Stimulated activated CD4-positive, alpha-beta T cell treated with anti-CD3 and anti-CD28 coated beads, Interleukin-15, amount 100 ng/mL, for 48 hours (primary cell): ENCODE data around the gene ZAP70.
"Not testable (repeated sequence)": the region's sequence is repeated elsewhere in the genome, so short reads cannot be mapped to it uniquely, and the experiment has no call there.

Source experiments
- DNase-seq, 2 donors: peaks; one replicate each; pipeline ENCODE4 v3.0.0-alpha.2; 2020; ENCODE audit warnings: low read depth in 2 of 2

ZAP70 gene

DNA sequence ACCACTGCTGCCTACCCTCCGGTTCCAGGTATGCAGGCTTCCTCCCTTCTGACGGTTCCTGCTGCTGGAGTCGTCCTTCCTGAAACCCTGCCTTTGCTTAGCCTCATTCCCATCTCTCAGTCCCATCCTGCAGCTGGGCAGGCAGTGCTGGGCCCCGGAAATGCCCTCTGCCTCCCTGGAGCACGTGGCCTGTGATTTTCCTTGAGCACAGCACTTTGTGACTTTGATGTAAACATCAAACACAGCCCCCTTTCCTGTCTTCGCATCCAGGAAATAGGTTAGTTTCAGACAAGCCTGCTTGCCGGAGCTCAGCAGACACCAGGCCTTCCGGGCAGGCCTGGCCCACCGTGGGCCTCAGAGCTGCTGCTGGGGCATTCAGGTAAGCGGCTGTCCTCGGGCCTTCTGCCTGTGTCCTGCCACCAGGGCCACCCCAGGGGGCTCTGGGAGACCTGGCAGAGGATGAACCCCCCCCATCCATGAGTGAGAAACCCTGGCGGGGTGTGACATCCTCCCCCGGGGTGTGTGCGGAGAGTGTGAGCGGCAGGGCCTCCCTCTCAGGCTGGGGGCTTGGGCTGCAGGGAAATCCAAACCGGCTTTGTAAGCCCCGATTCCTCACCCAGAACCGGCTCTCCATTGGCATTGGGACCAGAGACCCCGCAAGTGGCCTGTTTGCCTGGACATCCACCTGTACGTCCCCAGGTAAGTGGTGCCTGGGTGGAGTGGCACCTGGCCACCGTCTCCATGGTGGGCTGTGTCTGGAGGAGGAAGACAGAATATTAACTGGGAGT lies at the start of gene ZAP70:
Gene ZAP70 (plus strand): TSS at position 281 of the 788 bp plus-strand sequence. CDS start 10,461 bp downstream, outside the sequence.
- DNase-seq, result peak in 1 of 2 donors; percentile 41

DNA sequence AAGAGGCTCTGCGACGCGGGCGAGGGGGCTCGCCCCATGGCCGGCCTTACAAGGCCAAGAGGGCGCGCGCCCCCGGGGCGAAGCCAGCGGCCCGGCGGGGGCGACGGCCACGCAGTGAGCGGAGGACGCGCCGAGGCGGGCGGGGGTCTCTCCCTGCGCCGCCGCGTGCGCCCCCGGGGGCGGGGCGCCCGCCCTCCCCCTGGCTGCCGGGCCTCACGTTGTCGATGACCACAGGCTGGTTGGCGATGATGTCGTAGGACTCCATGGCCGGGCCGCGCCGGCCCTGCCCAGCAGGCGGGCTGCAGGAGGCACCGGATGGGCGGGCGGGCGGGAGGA lies 49.8 kb upstream of the ZAP70 start:
- no peak for DNase-seq

DNA sequence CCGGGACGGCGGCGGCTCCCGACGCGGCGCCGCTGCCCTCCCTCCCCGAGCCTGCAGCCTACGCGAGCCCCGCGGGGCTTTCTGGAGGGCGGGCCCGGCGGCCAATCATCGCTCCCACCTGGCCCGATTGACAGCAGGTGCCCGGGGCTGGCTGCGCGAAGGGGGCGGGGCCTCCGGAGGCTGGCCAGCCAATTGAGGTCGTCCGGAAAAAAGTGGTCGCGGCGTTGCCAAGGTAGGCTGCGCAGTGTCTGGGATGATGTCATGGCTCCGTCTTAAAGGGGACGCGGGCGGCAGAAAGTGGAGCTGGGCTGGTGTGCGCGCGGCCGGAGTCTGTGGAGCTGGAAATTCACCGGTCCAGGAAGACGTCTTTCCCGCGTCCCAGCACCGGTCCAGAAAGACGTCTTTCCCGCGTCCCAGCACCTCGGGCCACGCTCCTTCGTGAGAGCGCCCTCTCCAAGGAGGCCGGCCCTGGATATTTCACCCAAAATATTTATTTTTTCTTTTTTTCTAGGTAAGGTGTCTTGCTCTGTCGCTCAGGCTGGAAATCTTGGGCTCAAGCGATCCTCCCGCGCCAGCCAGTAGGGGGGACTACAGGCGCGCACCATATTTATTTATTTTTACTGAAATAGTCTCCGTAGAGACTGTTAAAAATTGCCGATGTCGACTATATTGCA lies 49.3 kb upstream of the ZAP70 start, which contains the start of gene ACTR1B:
Gene ACTR1B (minus strand): TSS at position 83 of the 674 bp plus-strand sequence. CDS start 154 bp downstream, outside the sequence.
- DNase-seq, result peak; percentile 95 to 98

DNA sequence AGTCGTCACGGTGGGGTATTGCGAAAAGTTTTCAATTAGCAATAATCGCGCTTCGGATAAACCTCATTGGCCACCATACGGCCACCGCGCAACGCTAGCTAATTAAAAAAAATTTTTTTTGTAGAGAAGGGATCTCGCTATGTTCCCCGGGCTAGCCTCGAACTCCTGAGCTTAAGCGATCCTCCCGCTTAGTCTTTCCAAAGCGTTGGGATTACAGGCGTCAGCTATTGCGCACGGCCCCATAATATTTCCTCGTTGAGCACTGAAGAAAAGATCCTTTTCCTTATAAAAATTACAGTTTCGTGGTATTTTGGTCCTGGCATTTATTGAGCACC lies 48.8 kb upstream of the ZAP70 start:
- DNase-seq, result no peak

DNA sequence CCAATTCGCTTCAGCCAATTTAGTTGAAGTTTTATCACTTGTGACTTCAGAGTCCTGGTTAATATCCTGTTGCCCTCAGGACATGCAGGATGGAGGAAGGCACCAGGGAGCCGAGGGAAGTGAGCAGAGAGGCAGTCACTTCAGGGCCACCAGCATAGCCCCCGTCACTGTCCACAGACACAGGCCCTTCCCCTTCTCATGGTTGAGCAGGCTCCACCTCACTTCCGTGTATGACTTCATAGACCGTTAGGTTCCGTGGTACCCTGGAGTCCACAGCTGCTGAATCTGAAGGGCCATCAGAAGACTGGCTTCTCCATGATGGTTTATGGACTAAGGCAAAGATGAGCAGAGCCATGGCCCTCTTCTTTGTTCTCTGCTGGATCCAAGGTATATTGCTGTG lies 43.9 kb upstream of the ZAP70 start, which contains the start of gene C2orf92:
Gene C2orf92 (plus strand): TSS at position 266 of the 400 bp plus-strand sequence. CDS start 76 bp downstream, at position 342.
- DNase-seq, result no peak

DNA sequence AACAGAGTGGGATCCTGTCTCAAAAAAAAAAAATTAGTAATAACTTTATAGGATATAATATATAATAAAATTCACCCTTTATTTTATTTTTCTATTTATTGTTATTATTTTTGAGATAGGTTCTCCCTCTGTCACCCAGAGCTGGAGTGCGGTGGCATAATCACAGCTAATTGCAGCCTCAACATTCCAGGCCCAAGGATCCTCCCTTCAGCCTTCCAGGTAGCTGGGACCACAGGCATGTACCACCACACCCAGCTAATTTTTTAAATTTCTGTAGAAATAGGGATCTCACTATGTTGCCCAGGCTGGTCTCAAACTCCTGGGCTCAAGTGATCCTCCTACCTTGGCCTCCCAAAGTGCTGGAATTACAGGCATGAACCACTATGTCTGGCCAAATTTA lies 42.9 kb upstream of the ZAP70 start:
- DNase-seq, result no peak

DNA sequence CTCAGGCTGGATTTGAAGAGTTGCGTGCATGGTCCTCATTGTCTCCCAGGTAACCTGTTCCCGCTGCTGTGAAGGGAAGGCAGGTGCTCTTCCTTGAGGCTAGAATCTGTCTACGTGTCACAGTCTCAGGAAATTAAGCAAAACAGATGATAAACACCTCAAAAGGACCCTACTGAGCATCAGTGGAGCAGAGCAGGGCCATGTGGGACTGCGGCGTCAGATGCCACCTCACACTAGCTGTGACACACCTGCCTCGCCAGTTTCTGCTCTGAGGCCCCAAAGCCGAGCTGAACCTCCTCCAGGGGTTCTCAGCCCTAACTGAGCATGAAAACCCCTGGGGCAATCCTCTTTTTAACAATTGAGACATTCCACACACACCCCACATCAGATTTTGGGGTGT lies 41.9 kb upstream of the ZAP70 start:
- no peak for DNase-seq

DNA sequence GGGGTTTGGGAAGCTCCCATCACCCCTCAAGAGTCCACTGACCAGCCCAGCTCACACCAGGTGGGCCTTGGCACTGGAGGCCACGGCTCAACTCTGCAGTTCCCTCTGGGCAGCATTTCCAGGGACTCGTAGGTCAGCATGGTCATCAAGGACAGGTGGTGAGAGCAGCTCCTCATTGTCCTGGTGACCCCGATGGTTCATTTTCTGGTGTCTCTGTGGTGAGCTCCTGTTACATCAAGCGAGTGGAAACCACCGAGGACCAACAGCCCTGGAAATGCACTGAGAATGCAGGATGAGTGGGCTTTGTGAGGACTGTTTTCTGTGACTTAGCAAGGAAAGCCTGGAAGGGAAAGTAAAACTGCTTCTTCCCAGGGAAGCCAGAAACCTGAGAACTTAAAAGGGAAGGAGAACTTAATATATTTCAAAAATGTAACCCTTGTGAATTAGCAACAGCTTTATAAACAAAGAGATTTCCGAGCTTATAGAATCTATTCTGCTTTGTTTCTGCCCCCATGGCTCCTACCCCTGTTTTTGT lies 40.7 kb upstream of the ZAP70 start:
- DNase-seq, result not testable (repeated sequence)

DNA sequence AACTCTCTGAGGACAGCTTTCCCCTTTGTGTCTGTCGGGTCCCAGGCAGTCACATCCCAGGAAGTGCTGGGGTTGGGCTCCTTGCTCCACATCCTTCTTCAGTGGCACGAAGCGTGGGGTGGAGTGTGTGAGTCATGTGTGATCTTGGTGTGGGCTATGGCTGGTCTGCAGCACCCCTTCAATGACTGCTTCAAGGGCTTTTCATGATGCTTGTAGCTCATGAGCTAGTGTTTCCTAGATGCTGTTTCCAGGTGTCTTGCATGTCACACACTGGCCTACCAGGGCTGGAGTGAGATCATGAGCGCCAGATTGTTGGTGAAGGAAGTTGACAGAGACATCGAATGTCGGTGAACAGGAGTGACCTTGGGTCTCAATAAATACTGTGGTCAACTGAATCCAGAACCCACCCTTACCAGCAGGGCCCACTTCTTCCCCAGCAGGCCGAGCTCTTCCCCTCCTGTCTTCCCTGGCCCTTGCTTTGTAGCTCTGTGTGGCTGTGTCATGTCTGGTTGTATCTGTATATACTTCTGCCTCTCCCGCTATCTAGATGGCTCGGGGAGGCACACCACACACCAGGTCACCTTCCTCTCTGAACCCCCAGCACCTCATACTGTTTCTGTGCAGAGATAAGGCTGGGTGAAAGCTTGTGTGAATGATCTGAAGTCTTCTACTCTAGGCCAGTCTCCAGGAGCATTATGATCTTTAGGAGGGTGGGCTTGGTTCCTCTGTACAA lies 40.0 kb upstream of the ZAP70 start:
- DNase-seq, result peak in 1 of 2 donors; percentile 24

DNA sequence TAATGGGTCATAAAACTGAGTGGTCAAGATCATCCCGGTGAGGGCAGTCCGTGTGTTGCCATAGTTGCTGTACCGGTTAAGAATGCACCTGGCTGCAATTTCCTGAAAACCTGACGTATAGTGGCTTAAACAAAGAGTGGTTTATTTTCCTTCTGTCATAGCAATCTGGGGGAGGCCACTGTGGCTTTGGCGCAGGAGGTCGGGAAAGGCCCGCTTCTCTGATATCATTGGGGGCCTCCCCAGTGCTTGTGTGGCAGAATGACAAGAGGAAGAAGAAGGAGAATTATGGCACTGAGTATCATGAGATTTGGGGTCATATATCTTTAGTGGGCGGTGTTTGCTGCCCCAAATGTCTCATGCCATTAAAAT lies 39.5 kb upstream of the ZAP70 start:
- peak in 1 of 2 donors; percentile 38 for DNase-seq

DNA sequence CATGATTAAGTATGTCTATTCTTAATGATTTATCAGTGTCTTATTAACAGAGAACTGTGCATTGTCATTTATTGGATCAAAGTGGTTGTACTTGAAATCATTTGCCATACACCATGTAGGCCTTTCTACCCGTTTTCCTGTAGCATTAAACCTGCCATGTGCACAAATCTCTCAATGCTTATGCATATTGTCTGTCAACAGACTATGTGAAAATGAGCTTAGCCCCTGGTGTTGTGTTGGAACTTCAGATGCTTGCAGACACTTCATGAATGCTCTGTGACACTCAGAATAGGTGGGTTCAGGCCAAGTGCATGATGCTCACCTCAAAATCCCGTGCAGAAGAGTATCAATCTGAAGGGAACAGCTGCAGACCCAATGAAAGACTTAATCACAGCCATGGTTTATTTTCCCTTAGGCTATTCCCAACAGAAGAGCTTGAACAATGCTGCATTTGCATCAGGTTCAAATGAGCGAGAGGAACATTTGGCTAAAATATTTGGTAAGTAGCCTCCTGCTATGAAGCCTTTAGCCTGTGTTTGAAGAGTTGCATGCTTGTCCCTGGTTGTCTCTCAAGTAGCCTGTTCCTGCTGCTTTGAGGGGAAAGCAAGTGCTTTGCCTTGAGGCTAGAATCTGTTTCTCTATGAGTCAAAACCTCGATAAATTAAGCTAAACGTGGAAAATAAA lies 37.8 kb upstream of the ZAP70 start:
- no peak for DNase-seq

DNA sequence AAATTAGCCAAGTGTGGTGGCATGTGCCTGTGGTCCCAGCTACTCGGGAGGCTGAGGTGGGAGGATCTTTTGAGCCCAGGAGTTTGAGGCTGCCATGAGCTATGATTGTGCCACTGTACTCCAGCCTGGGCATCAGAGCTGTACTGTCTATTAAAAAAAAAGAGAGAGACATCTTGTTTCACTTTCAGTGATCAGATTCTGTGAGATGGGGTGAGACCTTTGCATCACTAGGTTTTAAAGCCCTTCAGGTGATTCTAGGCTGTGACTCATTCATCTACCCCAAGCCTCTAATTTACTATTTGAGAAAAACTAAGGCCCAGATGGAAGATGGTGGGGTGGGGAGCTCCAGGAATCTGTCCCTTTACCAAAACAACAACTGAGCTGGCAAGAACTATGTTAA lies 36.8 kb upstream of the ZAP70 start:
- DNase-seq, result no peak

DNA sequence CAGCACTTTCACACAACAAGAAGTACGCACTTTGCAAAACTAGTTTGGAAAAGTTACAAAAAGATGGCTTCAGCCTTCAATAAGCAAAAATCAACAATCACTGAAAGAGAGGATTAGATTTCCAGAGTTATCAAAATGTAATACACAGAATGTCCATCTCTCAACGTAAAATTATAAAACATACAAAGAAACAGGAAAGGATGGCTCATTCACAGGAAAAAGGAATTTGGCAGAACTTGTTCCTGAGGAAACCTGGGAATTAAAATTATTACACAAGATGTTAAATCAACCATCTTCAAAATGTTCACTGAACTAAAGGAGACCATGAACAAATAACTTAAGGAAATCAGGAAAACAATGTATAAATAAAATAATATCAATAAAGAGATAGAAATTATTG lies 35.9 kb upstream of the ZAP70 start:
- DNase-seq, result no peak

DNA sequence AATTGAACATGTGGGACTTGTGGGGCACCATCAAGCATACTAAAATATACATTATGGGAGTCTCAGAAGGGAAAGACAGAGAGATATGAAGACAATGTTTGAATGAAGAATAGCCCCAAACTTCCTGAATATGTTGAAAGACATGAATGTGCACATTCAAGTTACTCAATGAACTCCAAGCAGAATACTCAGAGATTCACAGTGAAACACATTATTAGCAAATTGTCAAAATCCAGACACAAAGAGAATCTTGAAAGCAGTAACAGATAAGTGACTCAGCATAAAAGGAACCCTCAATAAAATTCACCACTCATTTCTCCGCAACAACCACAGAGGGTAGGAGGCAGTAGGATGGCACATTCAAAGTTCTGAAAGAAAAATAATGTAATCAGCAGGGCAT lies 35.1 kb upstream of the ZAP70 start:
- DNase-seq, result no peak

DNA sequence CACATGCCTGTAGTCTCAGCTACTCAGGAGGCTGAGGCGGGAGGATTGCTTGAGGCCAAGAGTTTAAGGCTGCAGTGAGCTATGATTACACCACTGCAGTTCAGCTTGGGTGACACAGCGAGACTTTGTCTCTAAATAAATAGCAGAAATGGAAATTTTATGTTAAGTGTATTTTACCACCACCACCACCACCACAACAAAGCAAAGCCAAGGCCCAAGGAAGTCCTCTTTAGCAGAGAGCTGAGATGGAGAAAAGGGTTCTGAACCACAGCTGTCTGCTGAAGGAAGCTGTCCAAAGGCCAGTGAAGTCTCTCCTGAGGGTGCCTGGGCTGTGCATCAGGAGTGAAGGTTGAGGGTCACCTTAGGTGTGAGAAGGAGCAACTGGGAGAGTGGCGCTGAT lies 26.1 kb upstream of the ZAP70 start:
- DNase-seq, result not testable (repeated sequence)

DNA sequence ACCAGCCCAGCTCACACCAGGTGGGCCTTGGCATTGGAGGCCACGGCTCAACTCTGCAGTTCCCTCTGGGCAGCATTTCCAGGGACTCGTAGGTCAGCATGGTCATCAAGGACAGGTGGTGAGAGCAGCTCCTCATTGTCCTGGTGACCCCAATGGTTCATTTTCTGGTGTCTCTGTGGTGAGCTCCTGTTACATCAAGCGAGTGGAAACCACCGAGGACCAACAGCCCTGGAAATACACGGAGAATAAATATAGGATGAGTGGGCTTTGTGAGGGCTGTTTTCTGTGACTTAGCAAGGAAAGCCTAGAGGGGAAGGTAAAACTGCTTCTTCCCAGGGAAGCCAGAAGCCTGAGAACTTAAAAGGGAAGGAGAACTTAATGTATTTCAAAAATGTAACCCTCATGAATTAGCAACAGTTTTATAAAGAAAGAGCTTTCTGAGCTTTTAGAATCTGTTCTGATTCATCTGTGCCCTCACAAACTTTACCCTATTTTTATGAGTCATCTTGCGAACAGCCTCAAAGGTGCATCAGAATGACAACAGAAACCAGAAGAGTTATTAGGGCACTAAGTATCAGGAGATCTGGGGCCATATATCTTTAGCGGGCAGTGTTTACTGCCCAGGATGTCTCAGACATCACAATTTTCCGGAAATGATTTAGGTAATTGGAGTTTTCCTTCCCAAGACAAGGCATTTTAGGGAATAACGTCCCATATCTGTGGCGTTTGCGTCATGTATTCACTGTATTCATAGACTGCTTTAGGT lies 25.1 kb upstream of the ZAP70 start:
- DNase-seq, result no peak

DNA sequence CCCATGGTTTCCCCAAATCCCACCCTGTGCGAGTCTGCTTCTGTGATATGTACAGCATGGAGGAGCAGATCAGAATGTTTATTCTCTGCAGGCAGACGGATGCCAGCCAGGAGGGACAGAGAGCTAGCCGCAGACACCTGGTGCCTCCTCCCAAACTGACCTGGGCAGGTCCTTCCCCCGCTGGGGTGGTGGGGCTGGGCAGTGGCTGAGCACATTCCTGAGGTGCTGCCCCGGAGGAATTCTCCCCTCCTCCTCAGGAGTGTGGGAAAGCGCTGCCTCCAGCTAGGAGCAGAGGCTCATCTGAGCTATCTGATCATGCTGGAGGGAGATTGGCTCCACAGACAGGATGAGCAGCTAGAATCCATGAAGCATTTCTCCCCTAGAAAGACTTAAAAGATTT lies 22.2 kb upstream of the ZAP70 start:
- DNase-seq, result no peak

DNA sequence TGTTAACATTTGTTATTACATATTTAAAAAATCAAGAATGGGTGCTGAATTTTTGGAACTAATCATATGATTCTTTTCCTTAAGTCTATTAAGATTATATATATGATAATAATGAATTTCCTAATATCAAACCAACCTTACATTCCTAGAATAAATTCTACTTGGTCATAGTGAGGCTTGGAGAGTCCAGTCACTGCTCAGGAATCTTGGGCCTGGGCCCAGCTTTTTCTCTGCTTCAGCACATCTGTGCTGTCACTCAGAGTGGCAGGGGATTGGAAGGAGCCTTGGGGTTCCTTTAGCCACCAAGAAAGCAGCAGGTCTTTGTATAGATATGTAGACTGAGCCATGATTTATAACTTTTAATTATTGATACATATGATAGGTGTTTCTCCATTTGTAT lies 19.9 kb upstream of the ZAP70 start:
- no peak for DNase-seq

DNA sequence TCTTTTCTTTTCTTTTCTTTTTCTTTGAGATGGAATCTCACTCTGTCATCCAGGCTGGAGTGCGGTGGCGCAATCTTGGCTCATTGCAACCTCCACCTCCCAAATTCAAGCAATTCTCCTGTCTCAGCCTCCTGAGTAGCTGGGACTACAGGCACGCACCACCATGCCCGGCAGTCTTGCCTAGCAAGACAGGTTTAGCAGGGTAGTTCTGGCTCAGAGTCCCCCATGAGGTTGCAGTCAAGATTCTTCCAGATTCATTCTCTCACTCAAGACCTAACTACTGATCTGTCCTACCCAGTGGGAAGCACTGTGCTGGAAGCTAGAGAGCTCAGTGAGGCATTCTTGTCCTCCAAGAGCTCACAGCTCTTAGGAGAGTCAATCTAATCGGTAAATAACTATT lies 17.6 kb upstream of the ZAP70 start:
- no peak for DNase-seq

DNA sequence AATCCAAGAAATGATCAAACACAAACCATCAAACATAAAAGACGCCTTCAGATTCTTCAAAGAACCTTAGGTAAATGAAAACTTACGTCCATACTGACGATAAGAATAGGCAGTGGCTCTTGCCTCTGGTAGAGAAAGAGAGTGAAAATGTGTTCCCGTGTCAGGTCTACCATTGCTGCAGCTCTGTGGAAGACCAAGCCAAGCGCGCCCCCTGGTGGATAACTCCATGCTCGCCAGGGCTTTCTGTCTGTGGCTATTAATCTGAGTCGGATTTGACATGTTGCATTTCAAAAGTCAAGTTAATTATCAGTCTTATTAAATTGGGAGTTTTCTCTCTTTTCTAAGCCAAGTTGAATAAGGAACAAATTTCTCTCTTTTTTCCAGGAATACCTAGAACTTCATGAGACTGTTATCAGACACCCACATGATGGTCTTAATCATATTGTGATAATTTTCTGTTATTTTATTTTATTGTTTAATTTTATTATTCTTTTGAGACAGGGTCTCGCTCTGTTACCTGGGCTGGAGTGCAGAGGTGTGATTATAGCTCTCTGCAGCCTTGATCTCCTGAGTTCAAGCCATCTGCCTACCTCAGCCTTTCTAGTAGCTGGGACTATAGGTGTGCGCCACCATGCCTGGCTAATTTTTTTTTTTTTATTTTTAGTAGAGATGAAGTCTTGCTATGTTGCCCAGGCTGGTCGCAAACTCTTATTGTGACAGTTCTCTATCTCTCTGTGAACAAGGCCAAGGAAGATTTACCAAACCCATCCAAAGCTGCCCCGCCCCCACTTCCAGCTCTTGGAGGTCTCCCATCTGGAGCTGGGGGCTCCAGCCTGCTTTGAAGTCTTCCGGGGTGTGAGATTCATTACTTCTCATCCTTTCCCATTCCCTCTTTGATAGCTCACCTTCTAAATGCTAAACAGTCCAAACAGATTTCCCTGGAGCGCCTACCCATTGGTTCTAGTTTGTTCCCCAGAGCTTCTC lies 15.8 kb upstream of the ZAP70 start:
- peak; percentile 87 to 91 for DNase-seq
